Hematopoietic multipotent progenitor cell (in vitro differentiated cells): ENCODE data around the gene TMEM145. TPM values are rescaled to one million over a fixed set of nuclear protein-coding genes. Genes with fewer than 3 reads are reported as not detected.

Experiments used
- DNase-seq, 3 donors: peaks; one replicate each; pipeline ENCODE4 v3.0.0-alpha.2; 2011 to 2015; ENCODE audit warnings: low read depth in 2 of 3, low spot score in 2 of 3
- small RNA-seq: library from RNA; depleted of rRNA; stranded (forward); fragments of <200 nt; gene quantifications from one replicate; pipeline ENCODE3, GENCODE V24; 2012
- total RNA-seq: library from RNA; depleted of rRNA; stranded (reverse); fragments of >200 nt; gene quantifications from one replicate; pipeline ENCODE4 v1.2.3, GENCODE V29; 2012

TMEM145 gene
- total RNA-seq, 1 donor: not detected

- DNase-seq: no peak
These were observed 43.6 kb downstream of the TMEM145 start for GRCh38 chr19:42356686-42357085.

- no peak for DNase-seq
These were observed 44.2 kb downstream of the TMEM145 start for GRCh38 chr19:42357290-42357689.

- DNase-seq: peak in 1 of 3 donors; percentile 14
These were observed 47.9 kb downstream of the TMEM145 start for GRCh38 chr19:42360787-42361544.

GRCh38 chr19:42361545-42361910 is 48.4 kb downstream of the TMEM145 start:
- DNase-seq: no peak

GRCh38 chr19:42362342-42362741 is 49.2 kb downstream of the TMEM145 start:
- DNase-seq: no peak

GRCh38 chr19:42362891-42363440 is 49.9 kb downstream of the TMEM145 start:
- DNase-seq: no peak

- no peak for DNase-seq
These were observed 50.7 kb downstream of the TMEM145 start for GRCh38 chr19:42363614-42364346.

GRCh38 chr19:42366673-42367072 is 53.6 kb downstream of the TMEM145 start:
- no peak for DNase-seq

GRCh38 chr19:42367929-42368328 is 54.8 kb downstream of the TMEM145 start:
- no peak for DNase-seq

- DNase-seq: no peak
These were observed 55.3 kb downstream of the TMEM145 start for GRCh38 chr19:42368360-42368759.

- DNase-seq: no peak
These were observed 55.7 kb downstream of the TMEM145 start for GRCh38 chr19:42368765-42369164.

GRCh38 chr19:42369433-42370067 is 56.4 kb downstream of the TMEM145 start:
- no peak for DNase-seq

- DNase-seq: no peak
These were observed 57.0 kb downstream of the TMEM145 start for GRCh38 chr19:42370068-42370520.

GRCh38 chr19:42370626-42371175 is 57.6 kb downstream of the TMEM145 start:
- peak in 1 of 3 donors; percentile 36 for DNase-seq

Small RNAs within 50 kb of the gene (small RNA-seq; reads per million reads assigned to genes)
- gene MIR8077: not detected

Other genes starting within 250 kb of the TMEM145 start
- 22.1 TPM for gene GRIK5, start 243.1 kb upstream of the TMEM145 start, total RNA-seq
- gene ZNF574, start 237.1 kb upstream of the TMEM145 start, total RNA-seq: 67.6 TPM
- gene POU2F2, start 180.9 kb upstream of the TMEM145 start, total RNA-seq: 5.7 TPM
- gene DEDD2, start 95.6 kb upstream of the TMEM145 start, total RNA-seq: 78.1 TPM
- 16.2 TPM for gene ZNF526, start 93.0 kb upstream of the TMEM145 start, total RNA-seq
- gene GSK3A, start 70.7 kb upstream of the TMEM145 start, total RNA-seq: 24.5 TPM
- gene ERF, start 58.2 kb upstream of the TMEM145 start, total RNA-seq: 39.0 TPM
- 43.1 TPM for gene CIC, start 44.1 kb upstream of the TMEM145 start, total RNA-seq
- 0.54 TPM for gene PRR19, start 11.2 kb upstream of the TMEM145 start, total RNA-seq
- gene PAFAH1B3, start 10.7 kb upstream of the TMEM145 start, total RNA-seq: 119 TPM
- gene MEGF8, start 12.3 kb downstream of the TMEM145 start, total RNA-seq: 17.2 TPM
- gene CNFN, start 77.0 kb downstream of the TMEM145 start, total RNA-seq: 1.1 TPM
- gene LIPE, start 114.1 kb downstream of the TMEM145 start, total RNA-seq: 9.2 TPM
- gene CXCL17, start 129.6 kb downstream of the TMEM145 start, total RNA-seq: not detected
- 1.3 TPM for gene CEACAM1, start 215.2 kb downstream of the TMEM145 start, total RNA-seq